A673 (cell line): Measurements from ENCODE around the gene GRID2. TPM values are rescaled to one million over a fixed set of nuclear protein-coding genes. Genes with fewer than 3 reads are reported as not detected.

Experiments used
- BruUV-seq: library from RNA; stranded (reverse); fragments of 400-500 nt; replicated peaks from 2 replicates; lab custom pipeline; 2021; lab: Mats Ljungman, UMichigan
- CTCF ChIA-PET: fragments of 300-600 bp; sonication (Branson Sonifier 250); formaldehyde crosslinking; loops from one replicate; lab custom pipeline; 2022; ENCODE audit warnings: antibody characterized with exemption; lab: Charles Lee
- POLR2A ChIA-PET: fragments of 300-600 bp; sonication (Branson Sonifier 250); formaldehyde crosslinking; loops from one replicate; lab custom pipeline; 2022; ENCODE audit warnings: antibody characterized with exemption; ENCODE audit not compliant: low non-redundant PET; lab: Charles Lee
- DNase-seq: peaks from one replicate; pipeline ENCODE4 v3.0.0-alpha.2; 2015; ENCODE audit warnings: low spot score
- H3K27ac ChIP-seq: fragments of 200-600 bp; sonication (generic); 2 replicates; pipeline ENCODE4 v1.5.1; 2016; ENCODE audit warnings: mixed run types, low read depth, mild to moderate bottlenecking, mixed read lengths, antibody characterized with exemption, low read length; ENCODE audit not compliant: poor library complexity, severe bottlenecking
- H3K27me3 ChIP-seq: fragments of 200-600 bp; sonication (generic); replicated peaks from 2 replicates; pipeline ENCODE4 v1.6.1; 2017; ENCODE audit warnings: mixed run types, low read depth, mild to moderate bottlenecking, mixed read lengths, antibody characterized with exemption, low read length; ENCODE audit not compliant: insufficient read depth, poor library complexity
- H3K36me3 ChIP-seq: fragments of 200-600 bp; sonication (generic); 2 replicates; pipeline ENCODE4 v1.6.1; 2016; ENCODE audit warnings: mixed run types, mild to moderate bottlenecking, mixed read lengths, antibody characterized with exemption, low read length; ENCODE audit not compliant: insufficient read depth, poor library complexity, severe bottlenecking
- H3K4me1 ChIP-seq: fragments of 200-600 bp; sonication (generic); 2 replicates; pipeline ENCODE4 v1.6.1; 2017; ENCODE audit warnings: mixed run types, mild to moderate bottlenecking, mixed read lengths, antibody characterized with exemption, low read length; ENCODE audit not compliant: insufficient read depth, poor library complexity, severe bottlenecking
- H3K4me3 ChIP-seq: fragments of 200-600 bp; sonication (generic); 2 replicates; pipeline ENCODE4 v1.5.1; 2016; ENCODE audit warnings: low read depth, mixed run types, mild to moderate bottlenecking, mixed read lengths, low read length; ENCODE audit not compliant: poor library complexity, severe bottlenecking
- H3K9me3 ChIP-seq: fragments of 200-600 bp; sonication (generic); 2 replicates; pipeline ENCODE4 v1.6.1; 2016; ENCODE audit warnings: mixed run types, low read depth, mild to moderate bottlenecking, mixed read lengths, antibody characterized with exemption, low read length; ENCODE audit not compliant: poor library complexity, severe bottlenecking
- EZH2 ChIP-seq: fragments of 200-600 bp; sonication (generic); IDR thresholded peaks from 2 replicates; pipeline ENCODE4 v1.6.1; 2017; ENCODE audit warnings: borderline replicate concordance, low read depth, mild to moderate bottlenecking, mixed read lengths, antibody characterized with exemption, low read length; ENCODE audit not compliant: poor library complexity, severe bottlenecking
- intact Hi-C: fragments of 100-400 bp; cut with micrococcal nuclease; formaldehyde crosslinking; loops from one replicate; pipeline ENCODE4 v1.10.0; 2022; ENCODE audit not compliant: unreplicated experiment
- total RNA-seq: library from RNA; stranded (reverse); gene quantifications from 2 replicates; pipeline ENCODE4 v1.2.3, GENCODE V29; 2021
- TF ChIP-seq, protein P1 (sequence below): fragments of 300-800, 200-600 bp; sonication (generic); conservative IDR thresholded peaks from 2 replicates; pipeline ENCODE4 v1.5.1; 2017; ENCODE audit warnings: low read depth, mild to moderate bottlenecking, antibody characterized with exemption, low read length, moderate library complexity, mixed read lengths

GRID2 gene
- total RNA-seq, 1 experiment from 2014 or later: not detected

DNA sequence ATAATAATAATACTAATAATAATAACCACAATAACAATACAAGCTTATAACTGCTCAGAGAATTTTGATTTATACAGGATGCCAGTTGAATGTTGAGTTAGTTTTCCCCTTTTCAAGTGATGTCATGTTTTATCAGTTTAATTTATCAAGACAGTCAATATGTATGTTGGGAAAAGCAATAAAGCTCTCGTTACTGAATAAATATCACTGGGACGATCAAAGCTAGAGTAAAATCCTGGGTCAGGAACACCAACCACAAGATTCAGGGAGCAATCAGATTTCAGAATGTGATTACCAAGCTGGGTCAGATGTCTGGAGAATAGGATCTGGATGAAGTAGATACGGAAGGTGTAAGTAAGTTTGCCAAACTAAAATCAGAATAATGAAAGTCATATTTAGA lies 179.6 kb downstream of the GRID2 start:
- H3K27me3 ChIP-seq: no peaks in the 10 kb centered on the region
- no peaks in the 10 kb centered on the region for H3K9me3 ChIP-seq
- no peak for DNase-seq
- no peak overlapping the region for H3K27ac ChIP-seq
- BruUV-seq: no TSS peak
- intact Hi-C loops: no loop called here
- H3K36me3 ChIP-seq: no peaks in the 10 kb centered on the region
- no peak for TF ChIP-seq EZH2
- TF ChIP-seq, protein P1, sequence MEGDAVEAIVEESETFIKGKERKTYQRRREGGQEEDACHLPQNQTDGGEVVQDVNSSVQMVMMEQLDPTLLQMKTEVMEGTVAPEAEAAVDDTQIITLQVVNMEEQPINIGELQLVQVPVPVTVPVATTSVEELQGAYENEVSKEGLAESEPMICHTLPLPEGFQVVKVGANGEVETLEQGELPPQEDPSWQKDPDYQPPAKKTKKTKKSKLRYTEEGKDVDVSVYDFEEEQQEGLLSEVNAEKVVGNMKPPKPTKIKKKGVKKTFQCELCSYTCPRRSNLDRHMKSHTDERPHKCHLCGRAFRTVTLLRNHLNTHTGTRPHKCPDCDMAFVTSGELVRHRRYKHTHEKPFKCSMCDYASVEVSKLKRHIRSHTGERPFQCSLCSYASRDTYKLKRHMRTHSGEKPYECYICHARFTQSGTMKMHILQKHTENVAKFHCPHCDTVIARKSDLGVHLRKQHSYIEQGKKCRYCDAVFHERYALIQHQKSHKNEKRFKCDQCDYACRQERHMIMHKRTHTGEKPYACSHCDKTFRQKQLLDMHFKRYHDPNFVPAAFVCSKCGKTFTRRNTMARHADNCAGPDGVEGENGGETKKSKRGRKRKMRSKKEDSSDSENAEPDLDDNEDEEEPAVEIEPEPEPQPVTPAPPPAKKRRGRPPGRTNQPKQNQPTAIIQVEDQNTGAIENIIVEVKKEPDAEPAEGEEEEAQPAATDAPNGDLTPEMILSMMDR: no peak
- CTCF ChIA-PET: no interaction called here
- H3K4me1 ChIP-seq: no peaks in the 10 kb centered on the region
- no peak overlapping the region for H3K4me3 ChIP-seq
- POLR2A ChIA-PET: no interaction called here

- CTCF ChIA-PET: no interaction called here
- intact Hi-C loops: no loop called here
Measured at GRCh38 chr4:92488496-92488895, 184.7 kb downstream of the GRID2 start.

GRCh38 chr4:92497141-92497540 lies 193.4 kb downstream of the GRID2 start:
- ChIA-PET POLR2A (no interaction called here), CTCF (no interaction called here)
- BruUV-seq: no TSS peak
- TF ChIP-seq, protein P1: no peak
- no peak for TF ChIP-seq EZH2
- Histone ChIP-seq H3K27ac (no peak overlapping the region), H3K4me3 (no peak overlapping the region), H3K36me3 (no peaks in the 10 kb centered on the region), H3K9me3 (no peaks in the 10 kb centered on the region), H3K4me1 (no peaks in the 10 kb centered on the region), H3K27me3 (no peaks in the 10 kb centered on the region)
- intact Hi-C loops: no loop called here
- no peak for DNase-seq

More at GRCh38 chr4:92488496-92488895, 184.7 kb downstream of the GRID2 start:
- no peaks in the 10 kb centered on the region for H3K36me3 ChIP-seq
- POLR2A ChIA-PET: no interaction called here
- no peak for DNase-seq
- no peak for TF ChIP-seq EZH2
- TF ChIP-seq, protein P1: no peak
- H3K4me1 ChIP-seq: no peaks in the 10 kb centered on the region
- no peak overlapping the region for H3K27ac ChIP-seq
- H3K27me3 ChIP-seq: no peaks in the 10 kb centered on the region
- no TSS peak for BruUV-seq
- no peak overlapping the region for H3K4me3 ChIP-seq
- no peaks in the 10 kb centered on the region for H3K9me3 ChIP-seq
